Measurements from ENCODE around the gene PRCC. TPM values are rescaled to one million over a fixed set of nuclear protein-coding genes. Genes with fewer than 3 reads are reported as not detected.
A peak's percentile ranks its signal among the peaks of the same experiment; 100 is the strongest.

PRCC gene
- total RNA-seq, 2 experiments from 2014 or later = 68.7 to 99.8 TPM

- Mint-ChIP-seq H3K4me1 (peaks cover 67% of the 10 kb centered on the region), H3K27ac (peak overlapping the region; percentile 3), H3K27me3 (no peaks in the 10 kb centered on the region), H3K9me3 (ENCODE audit: low read depth) (no peaks in the 10 kb centered on the region), H3K4me3 (no peak overlapping the region), H3K36me3 (peaks cover 37% of the 10 kb centered on the region)
- CTCF ChIA-PET = interaction anchor here (1.1 to 8.6 kb wide), 5 partner anchors 35 to 113 kb away, joined by 3 to 116 read pairs (median 5); partner anchors contain the start of genes INSRR, ISG20L2, METTL25B and NTRK1
- DNase-seq (no peak), ATAC-seq (peak; percentile 4)
Observed at GRCh38 chr1:156772728-156773497, 5.6 kb downstream of the PRCC start.

- peak overlapping the region; percentile 20 for H3K27ac Mint-ChIP-seq
- ATAC-seq (peak; percentile 62), DNase-seq (no peak)
- no peak overlapping the region for H3K4me3 Mint-ChIP-seq
- H3K36me3 Mint-ChIP-seq = peaks cover 37% of the 10 kb centered on the region
- CTCF ChIA-PET = interaction anchor here (2.1 kb wide), 1 partner anchor 47 kb away, joined by 6 read pairs; no protein-coding TSS in a partner anchor
- H3K9me3 Mint-ChIP-seq (ENCODE audit: low read depth) = no peaks in the 10 kb centered on the region
- peaks cover 67% of the 10 kb centered on the region for H3K4me1 Mint-ChIP-seq
- no peaks in the 10 kb centered on the region for H3K27me3 Mint-ChIP-seq
Observed at GRCh38 chr1:156773607-156774006, 6.3 kb downstream of the PRCC start.

- Mint-ChIP-seq H3K27ac (no peak overlapping the region), H3K4me3 (no peak overlapping the region), H3K27me3 (no peaks in the 10 kb centered on the region), H3K9me3 (ENCODE audit: low read depth) (no peaks in the 10 kb centered on the region), H3K36me3 (peaks cover 23% of the 10 kb centered on the region), H3K4me1 (peaks cover 49% of the 10 kb centered on the region)
- DNase-seq = no peak
- CTCF ChIA-PET = interaction anchor here (2.1 to 3.4 kb wide), 2 partner anchors 49 to 50 kb away, joined by 6 to 15 read pairs; partner anchors contain the start of gene METTL25B
- no peak for ATAC-seq
Observed at GRCh38 chr1:156775799-156776198, 8.5 kb downstream of the PRCC start.

GRCh38 chr1:156776942-156777341 is 9.6 kb downstream of the PRCC start:
- DNase-seq (no peak), ATAC-seq (no peak)
- H3K4me1 Mint-ChIP-seq = peaks cover 53% of the 10 kb centered on the region
- no peaks in the 10 kb centered on the region for H3K27me3 Mint-ChIP-seq
- H3K27ac Mint-ChIP-seq = no peak overlapping the region
- CTCF ChIA-PET = interaction anchor here (0.5 to 3.4 kb wide), 2 partner anchors 50 to 92 kb away, joined by 3 to 15 read pairs; partner anchors contain the start of gene METTL25B
- peaks cover 23% of the 10 kb centered on the region for H3K36me3 Mint-ChIP-seq
- H3K9me3 Mint-ChIP-seq (ENCODE audit: low read depth) = no peaks in the 10 kb centered on the region
- H3K4me3 Mint-ChIP-seq = no peak overlapping the region

GRCh38 chr1:156777573-156777972 is 10.2 kb downstream of the PRCC start:
- Mint-ChIP-seq H3K4me3 (no peak overlapping the region), H3K27me3 (no peaks in the 10 kb centered on the region), H3K9me3 (ENCODE audit: low read depth) (no peaks in the 10 kb centered on the region), H3K4me1 (peaks cover 51% of the 10 kb centered on the region), H3K27ac (peak overlapping the region; percentile 8), H3K36me3 (peaks cover 29% of the 10 kb centered on the region)
- CTCF ChIA-PET = interaction anchor here (3.4 kb wide), 1 partner anchor 51 kb away, joined by 15 read pairs; the partner anchor contains the start of gene METTL25B
- no peak for ATAC-seq
- DNase-seq = no peak

- Mint-ChIP-seq H3K36me3 (peaks cover 28% of the 10 kb centered on the region), H3K27ac (no peak overlapping the region), H3K9me3 (ENCODE audit: low read depth) (no peaks in the 10 kb centered on the region), H3K27me3 (no peaks in the 10 kb centered on the region), H3K4me1 (peaks cover 29% of the 10 kb centered on the region), H3K4me3 (no peak overlapping the region)
- no peak for ATAC-seq
- DNase-seq = no peak
- CTCF ChIA-PET = interaction anchor here (1.0 to 3.2 kb wide), 8 partner anchors 12 to 107 kb away, joined by 3 to 23 read pairs (median 5); partner anchors contain the start of gene PRCC
Observed at GRCh38 chr1:156781585-156782186, 14.4 kb downstream of the PRCC start.

- no peak for DNase-seq
- peaks cover 42% of the 10 kb centered on the region for H3K36me3 Mint-ChIP-seq
- H3K4me3 Mint-ChIP-seq = no peak overlapping the region
- no peaks in the 10 kb centered on the region for H3K9me3 Mint-ChIP-seq (ENCODE audit: low read depth)
- H3K27me3 Mint-ChIP-seq = no peaks in the 10 kb centered on the region
- ATAC-seq = no peak
- no peak overlapping the region for H3K27ac Mint-ChIP-seq
- CTCF ChIA-PET = interaction anchor here (1.3 to 2.7 kb wide), 5 partner anchors 11 to 96 kb away, joined by 3 to 15 read pairs (median 6); partner anchors contain the start of gene NTRK1
- H3K4me1 Mint-ChIP-seq = peaks cover 15% of the 10 kb centered on the region
Observed at GRCh38 chr1:156785458-156785857, 18.1 kb downstream of the PRCC start.

- no peak for DNase-seq
- Mint-ChIP-seq H3K27me3 (no peaks in the 10 kb centered on the region), H3K9me3 (ENCODE audit: low read depth) (no peaks in the 10 kb centered on the region), H3K27ac (no peak overlapping the region), H3K4me3 (no peak overlapping the region), H3K4me1 (peaks cover 7% of the 10 kb centered on the region), H3K36me3 (peaks cover 43% of the 10 kb centered on the region)
- no peak for ATAC-seq
- CTCF ChIA-PET = interaction anchor here (1.3 to 3.4 kb wide), 6 partner anchors 60 to 97 kb away, joined by 3 to 17 read pairs (median 6); partner anchors contain the start of gene NTRK1
Observed at GRCh38 chr1:156786640-156787039, 19.3 kb downstream of the PRCC start.

GRCh38 chr1:156788136-156788535 is 20.8 kb downstream of the PRCC start:
- Mint-ChIP-seq H3K36me3 (peaks cover 37% of the 10 kb centered on the region), H3K4me3 (no peak overlapping the region), H3K27ac (no peak overlapping the region), H3K9me3 (ENCODE audit: low read depth) (no peaks in the 10 kb centered on the region), H3K27me3 (no peaks in the 10 kb centered on the region), H3K4me1 (no peaks in the 10 kb centered on the region)
- ATAC-seq (no peak), DNase-seq (no peak)
- CTCF ChIA-PET = interaction anchor here (1.2 to 3.4 kb wide), 4 partner anchors 8 to 99 kb away, joined by 3 to 17 read pairs (median 7); partner anchors contain the start of gene NTRK1

- Mint-ChIP-seq H3K27ac (no peak overlapping the region), H3K4me1 (peaks cover 6% of the 10 kb centered on the region), H3K9me3 (ENCODE audit: low read depth) (no peaks in the 10 kb centered on the region), H3K4me3 (no peak overlapping the region), H3K27me3 (no peaks in the 10 kb centered on the region), H3K36me3 (peaks cover 40% of the 10 kb centered on the region)
- CTCF ChIA-PET = interaction anchor here (1.1 to 31.5 kb wide), 4 partner anchors 9 to 100 kb away, joined by 3 to 600 read pairs (median 11); partner anchors contain the start of genes INSRR and NTRK1
- ATAC-seq (no peak), DNase-seq (no peak)
Observed at GRCh38 chr1:156789621-156790318, 22.4 kb downstream of the PRCC start.

- no peak overlapping the region for H3K4me3 Mint-ChIP-seq
- H3K27me3 Mint-ChIP-seq = no peaks in the 10 kb centered on the region
- H3K36me3 Mint-ChIP-seq = peaks cover 33% of the 10 kb centered on the region
- H3K9me3 Mint-ChIP-seq (ENCODE audit: low read depth) = no peaks in the 10 kb centered on the region
- no peak for ATAC-seq
- no peak overlapping the region for H3K27ac Mint-ChIP-seq
- CTCF ChIA-PET = interaction anchor here (0.6 to 31.5 kb wide), 12 partner anchors 13 to 1622 kb away, joined by 3 to 600 read pairs (median 5); partner anchors contain the start of genes INSRR, ISG20L2, KRTCAP2 and METTL25B
- peaks cover 11% of the 10 kb centered on the region for H3K4me1 Mint-ChIP-seq
- no peak for DNase-seq
Observed at GRCh38 chr1:156794506-156795373, 27.4 kb downstream of the PRCC start.

GRCh38 chr1:156795374-156795733 is 28.0 kb downstream of the PRCC start:
- Mint-ChIP-seq H3K9me3 (ENCODE audit: low read depth) (no peaks in the 10 kb centered on the region), H3K36me3 (peaks cover 35% of the 10 kb centered on the region), H3K4me3 (no peak overlapping the region), H3K27ac (no peak overlapping the region), H3K4me1 (peaks cover 11% of the 10 kb centered on the region), H3K27me3 (no peaks in the 10 kb centered on the region)
- ATAC-seq (no peak), DNase-seq (no peak)
- CTCF ChIA-PET = interaction anchor here (0.6 to 31.5 kb wide), 15 partner anchors 12 to 1623 kb away, joined by 3 to 600 read pairs (median 5); partner anchors contain the start of genes INSRR, ISG20L2, KRTCAP2 and METTL25B

All from activated CD8-positive, alpha-beta memory T cell treated with anti-CD3 and anti-CD28 coated beads, Interleukin-2, amount 10 ng/mL, durations not matched to agents 7 days and 5 days (primary cell).